ENCODE measurements around the gene TTLL9.
"Not testable (repeated sequence)": the region's sequence is repeated elsewhere in the genome, so short reads cannot be mapped to it uniquely, and the experiment has no call there.

TTLL9 gene

GRCh38 chr20:31869942-31870725 is at the start of gene TTLL9, which contains the start of gene DUSP15:
TSS of gene TTLL9 (plus strand) at chr20:31870634. CDS start at chr20:31871127, 493 bp downstream.
TSS of gene DUSP15 (minus strand) at chr20:31870527. CDS start at chr20:31870337, 190 bp downstream.
- Histone ChIP-seq H3K9me3 (ENCODE audit: control insufficient read depth, insufficient read depth, low read length) (no peaks in the 10 kb centered on the region), H3K36me3 (ENCODE audit: control insufficient read depth, insufficient read depth, low read length) (no peaks in the 10 kb centered on the region), H3K4me1 (ENCODE audit: control insufficient read depth, insufficient read depth, low read length) (no peaks in the 10 kb centered on the region), H3K4me3 (ENCODE audit: low read depth, low read length) (peak within 1 kb of the TSS; percentile 85), H3K27me3 (ENCODE audit: control insufficient read depth, insufficient read depth, low read length) (peaks cover 39% of the 10 kb centered on the region), H3K27ac (ENCODE audit: low read depth, low read length) (no peak within 1 kb of the TSS), H3K9ac (ENCODE audit: low read depth, low read length) (no peak within 1 kb of the TSS; the same call in 1 of the 2 replicates)

- H3K4me1 ChIP-seq (ENCODE audit: control insufficient read depth, insufficient read depth, low read length) = peaks cover 4% of the 10 kb centered on the region
- H3K27ac ChIP-seq (ENCODE audit: low read depth, low read length) = no peak overlapping the region
- H3K27me3 ChIP-seq (ENCODE audit: control insufficient read depth, insufficient read depth, low read length) = no peaks in the 10 kb centered on the region
- no peak overlapping the region for H3K9ac ChIP-seq (ENCODE audit: low read depth, low read length)
- no peak overlapping the region for H3K4me3 ChIP-seq (ENCODE audit: low read depth, low read length)
- no peaks in the 10 kb centered on the region for H3K9me3 ChIP-seq (ENCODE audit: control insufficient read depth, insufficient read depth, low read length)
- H3K36me3 ChIP-seq (ENCODE audit: control insufficient read depth, insufficient read depth, low read length) = no peaks in the 10 kb centered on the region
These were observed 49.0 kb upstream of the TTLL9 start for GRCh38 chr20:31821427-31821826.

- Histone ChIP-seq H3K36me3 (ENCODE audit: control insufficient read depth, insufficient read depth, low read length) (no peaks in the 10 kb centered on the region), H3K9me3 (ENCODE audit: control insufficient read depth, insufficient read depth, low read length) (no peaks in the 10 kb centered on the region), H3K4me1 (ENCODE audit: control insufficient read depth, insufficient read depth, low read length) (peaks cover 4% of the 10 kb centered on the region), H3K9ac (ENCODE audit: low read depth, low read length) (no peak overlapping the region), H3K27me3 (ENCODE audit: control insufficient read depth, insufficient read depth, low read length) (no peaks in the 10 kb centered on the region), H3K27ac (ENCODE audit: low read depth, low read length) (no peak overlapping the region), H3K4me3 (ENCODE audit: low read depth, low read length) (no peak overlapping the region)
These were observed 47.8 kb upstream of the TTLL9 start for GRCh38 chr20:31822421-31823330.

- Histone ChIP-seq H3K9me3 (ENCODE audit: control insufficient read depth, insufficient read depth, low read length) (no peaks in the 10 kb centered on the region), H3K36me3 (ENCODE audit: control insufficient read depth, insufficient read depth, low read length) (no peaks in the 10 kb centered on the region), H3K27ac (ENCODE audit: low read depth, low read length) (no peak overlapping the region), H3K27me3 (ENCODE audit: control insufficient read depth, insufficient read depth, low read length) (no peaks in the 10 kb centered on the region), H3K4me3 (ENCODE audit: low read depth, low read length) (no peak overlapping the region), H3K4me1 (ENCODE audit: control insufficient read depth, insufficient read depth, low read length) (peaks cover 4% of the 10 kb centered on the region), H3K9ac (ENCODE audit: low read depth, low read length) (no peak overlapping the region)
These were observed 46.9 kb upstream of the TTLL9 start for GRCh38 chr20:31823360-31824124.

GRCh38 chr20:31824125-31824485 is 46.3 kb upstream of the TTLL9 start:
- no peak overlapping the region for H3K27ac ChIP-seq (ENCODE audit: low read depth, low read length)

GRCh38 chr20:31824554-31825313 is 45.7 kb upstream of the TTLL9 start:
- H3K4me3 ChIP-seq (ENCODE audit: low read depth, low read length) = no peak overlapping the region
- H3K36me3 ChIP-seq (ENCODE audit: control insufficient read depth, insufficient read depth, low read length) = no peaks in the 10 kb centered on the region
- no peak overlapping the region for H3K9ac ChIP-seq (ENCODE audit: low read depth, low read length)

More at GRCh38 chr20:31824125-31824485, 46.3 kb upstream of the TTLL9 start:
- Histone ChIP-seq H3K9ac (ENCODE audit: low read depth, low read length) (no peak overlapping the region), H3K4me3 (ENCODE audit: low read depth, low read length) (no peak overlapping the region), H3K27me3 (ENCODE audit: control insufficient read depth, insufficient read depth, low read length) (no peaks in the 10 kb centered on the region), H3K9me3 (ENCODE audit: control insufficient read depth, insufficient read depth, low read length) (no peaks in the 10 kb centered on the region), H3K36me3 (ENCODE audit: control insufficient read depth, insufficient read depth, low read length) (no peaks in the 10 kb centered on the region), H3K4me1 (ENCODE audit: control insufficient read depth, insufficient read depth, low read length) (peaks cover 4% of the 10 kb centered on the region)

GRCh38 chr20:31826074-31826473 is 44.4 kb upstream of the TTLL9 start:
- Histone ChIP-seq H3K27me3 (ENCODE audit: control insufficient read depth, insufficient read depth, low read length) (no peaks in the 10 kb centered on the region), H3K27ac (ENCODE audit: low read depth, low read length) (no peak overlapping the region), H3K9ac (ENCODE audit: low read depth, low read length) (no peak overlapping the region), H3K9me3 (ENCODE audit: control insufficient read depth, insufficient read depth, low read length) (no peaks in the 10 kb centered on the region), H3K4me3 (ENCODE audit: low read depth, low read length) (no peak overlapping the region), H3K4me1 (ENCODE audit: control insufficient read depth, insufficient read depth, low read length) (peaks cover 4% of the 10 kb centered on the region), H3K36me3 (ENCODE audit: control insufficient read depth, insufficient read depth, low read length) (no peaks in the 10 kb centered on the region)

More at GRCh38 chr20:31824554-31825313, 45.7 kb upstream of the TTLL9 start:
- Histone ChIP-seq H3K4me1 (ENCODE audit: control insufficient read depth, insufficient read depth, low read length) (peaks cover 4% of the 10 kb centered on the region), H3K27me3 (ENCODE audit: control insufficient read depth, insufficient read depth, low read length) (no peaks in the 10 kb centered on the region), H3K27ac (ENCODE audit: low read depth, low read length) (no peak overlapping the region), H3K9me3 (ENCODE audit: control insufficient read depth, insufficient read depth, low read length) (no peaks in the 10 kb centered on the region)

- no peak overlapping the region for H3K9ac ChIP-seq (ENCODE audit: low read depth, low read length)
- no peak overlapping the region for H3K4me3 ChIP-seq (ENCODE audit: low read depth, low read length)
- H3K4me1 ChIP-seq (ENCODE audit: control insufficient read depth, insufficient read depth, low read length) = peaks cover 4% of the 10 kb centered on the region
- no peaks in the 10 kb centered on the region for H3K27me3 ChIP-seq (ENCODE audit: control insufficient read depth, insufficient read depth, low read length)
- H3K36me3 ChIP-seq (ENCODE audit: control insufficient read depth, insufficient read depth, low read length) = no peaks in the 10 kb centered on the region
- no peak overlapping the region for H3K27ac ChIP-seq (ENCODE audit: low read depth, low read length)
- no peaks in the 10 kb centered on the region for H3K9me3 ChIP-seq (ENCODE audit: control insufficient read depth, insufficient read depth, low read length)
These were observed 43.4 kb upstream of the TTLL9 start for GRCh38 chr20:31827059-31827458.

GRCh38 chr20:31828016-31828415 is 42.4 kb upstream of the TTLL9 start:
- H3K9ac ChIP-seq (ENCODE audit: low read depth, low read length); H3K36me3 ChIP-seq (ENCODE audit: control insufficient read depth, insufficient read depth, low read length); H3K4me3 ChIP-seq (ENCODE audit: low read depth, low read length); H3K9me3 ChIP-seq (ENCODE audit: control insufficient read depth, insufficient read depth, low read length); H3K27ac ChIP-seq (ENCODE audit: low read depth, low read length); H3K27me3 ChIP-seq (ENCODE audit: control insufficient read depth, insufficient read depth, low read length); H3K4me1 ChIP-seq (ENCODE audit: control insufficient read depth, insufficient read depth, low read length): not testable (repeated sequence)

- Histone ChIP-seq H3K4me1 (ENCODE audit: control insufficient read depth, insufficient read depth, low read length) (no peaks in the 10 kb centered on the region), H3K9ac (ENCODE audit: low read depth, low read length) (no peak overlapping the region), H3K27me3 (ENCODE audit: control insufficient read depth, insufficient read depth, low read length) (no peaks in the 10 kb centered on the region), H3K4me3 (ENCODE audit: low read depth, low read length) (no peak overlapping the region), H3K9me3 (ENCODE audit: control insufficient read depth, insufficient read depth, low read length) (no peaks in the 10 kb centered on the region), H3K36me3 (ENCODE audit: control insufficient read depth, insufficient read depth, low read length) (no peaks in the 10 kb centered on the region), H3K27ac (ENCODE audit: low read depth, low read length) (no peak overlapping the region)
These were observed 40.7 kb upstream of the TTLL9 start for GRCh38 chr20:31829731-31830130.
